AG10803 (cell line): Measurements from ENCODE around the gene VAT1.
"Not testable (repeated sequence)": the region's sequence is repeated elsewhere in the genome, so short reads cannot be mapped to it uniquely, and the experiment has no call there.

Source experiments
- DNase-seq: peaks from one replicate; pipeline ENCODE4 v3.0.0; 2010; ENCODE audit warnings: low read depth
- H3K4me3 ChIP-seq: 2 replicates; pipeline ENCODE4 v1.5.1; 2011; ENCODE audit warnings: mild to moderate bottlenecking, low read length, control low read depth
- TF ChIP-seq, protein P1 (sequence below): conservative IDR thresholded peaks from 2 replicates; pipeline ENCODE4 v1.5.1; 2011; ENCODE audit warnings: mild to moderate bottlenecking, low read length, control low read depth, inconsistent platforms

VAT1 gene

DNA sequence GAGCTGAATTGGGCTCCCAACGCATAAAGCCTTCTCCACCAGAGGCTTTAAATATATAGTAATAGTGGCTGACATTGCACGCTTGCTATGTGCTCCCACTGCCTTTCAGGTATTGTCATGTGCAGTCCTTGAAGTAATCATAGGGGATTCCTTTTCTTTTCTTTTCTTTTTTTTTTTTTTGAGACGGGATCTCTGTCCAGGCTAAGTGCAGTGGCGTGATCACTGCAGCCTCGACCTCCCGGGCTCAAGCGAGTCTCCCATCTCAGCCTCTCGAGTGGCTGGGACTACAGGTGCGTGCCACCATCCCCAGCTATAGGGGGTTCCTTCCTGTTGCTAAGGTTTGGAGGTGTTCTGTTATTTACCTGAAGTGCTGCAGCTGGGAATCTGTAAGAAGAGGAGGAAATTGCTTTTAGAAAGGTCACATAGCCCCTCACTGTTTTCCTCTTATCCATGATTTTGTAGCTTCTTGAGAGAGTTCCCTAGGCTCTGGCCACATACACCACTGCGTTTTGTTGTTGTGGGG lies 23.1 kb downstream of the VAT1 start:
- H3K4me3 ChIP-seq: peak overlapping the region; percentile 77
- DNase-seq: no peak
- TF ChIP-seq, protein P1, sequence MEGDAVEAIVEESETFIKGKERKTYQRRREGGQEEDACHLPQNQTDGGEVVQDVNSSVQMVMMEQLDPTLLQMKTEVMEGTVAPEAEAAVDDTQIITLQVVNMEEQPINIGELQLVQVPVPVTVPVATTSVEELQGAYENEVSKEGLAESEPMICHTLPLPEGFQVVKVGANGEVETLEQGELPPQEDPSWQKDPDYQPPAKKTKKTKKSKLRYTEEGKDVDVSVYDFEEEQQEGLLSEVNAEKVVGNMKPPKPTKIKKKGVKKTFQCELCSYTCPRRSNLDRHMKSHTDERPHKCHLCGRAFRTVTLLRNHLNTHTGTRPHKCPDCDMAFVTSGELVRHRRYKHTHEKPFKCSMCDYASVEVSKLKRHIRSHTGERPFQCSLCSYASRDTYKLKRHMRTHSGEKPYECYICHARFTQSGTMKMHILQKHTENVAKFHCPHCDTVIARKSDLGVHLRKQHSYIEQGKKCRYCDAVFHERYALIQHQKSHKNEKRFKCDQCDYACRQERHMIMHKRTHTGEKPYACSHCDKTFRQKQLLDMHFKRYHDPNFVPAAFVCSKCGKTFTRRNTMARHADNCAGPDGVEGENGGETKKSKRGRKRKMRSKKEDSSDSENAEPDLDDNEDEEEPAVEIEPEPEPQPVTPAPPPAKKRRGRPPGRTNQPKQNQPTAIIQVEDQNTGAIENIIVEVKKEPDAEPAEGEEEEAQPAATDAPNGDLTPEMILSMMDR: no peak

DNA sequence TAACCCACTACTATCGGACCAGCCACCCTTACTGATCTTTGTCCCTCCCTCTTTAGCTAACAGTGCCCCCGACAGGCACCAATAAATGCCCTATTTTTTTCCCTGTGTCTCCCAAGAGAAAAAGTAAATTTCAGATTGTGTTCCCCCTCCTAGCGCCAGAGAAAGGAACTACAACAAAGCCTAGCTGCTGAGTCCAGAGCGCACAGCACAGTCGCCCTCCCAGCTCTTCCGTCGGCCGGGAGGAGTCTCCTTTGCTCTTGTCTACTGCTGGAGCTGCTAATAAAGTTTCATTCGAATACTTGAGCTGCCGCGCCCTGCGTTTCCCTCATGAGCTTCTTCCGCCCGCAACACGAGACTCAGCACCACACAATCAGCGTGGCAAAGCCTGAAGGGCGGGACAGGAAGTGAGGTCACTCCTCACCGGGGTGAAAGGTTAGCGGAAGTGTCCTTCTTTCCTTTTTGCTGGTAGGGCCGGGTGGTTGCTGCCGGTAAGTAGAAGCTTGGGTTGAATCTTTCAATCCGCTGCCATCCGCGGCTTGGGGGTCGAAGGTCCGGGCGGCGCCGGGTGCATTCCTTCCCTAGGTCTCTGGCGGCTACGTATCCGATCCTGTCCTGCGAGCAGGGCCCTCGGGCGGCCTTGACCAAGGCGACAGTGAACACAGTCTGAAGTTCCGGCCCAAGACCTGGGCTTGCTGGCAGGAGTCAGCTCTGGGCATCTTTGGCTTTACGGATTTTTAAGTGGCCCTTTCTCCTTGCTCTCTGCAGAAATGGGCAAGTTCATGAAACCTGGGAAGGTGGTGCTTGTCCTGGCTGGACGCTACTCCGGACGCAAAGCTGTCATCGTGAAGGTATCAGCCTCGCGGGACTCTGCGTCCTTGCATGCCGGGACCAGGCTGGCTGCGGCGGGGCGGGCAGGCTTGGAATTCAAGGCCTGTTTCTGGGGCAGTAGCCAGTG lies 23.9 kb downstream of the VAT1 start, which contains the start of gene RPL27:
RPL27 (plus strand) TSS at position 436 of the 955 bp plus-strand sequence; CDS start at position 768, 332 bp downstream.
- TF ChIP-seq, protein P1: peak; percentile 84
- H3K4me3 ChIP-seq: peak within 1 kb of the TSS; percentile 77
- DNase-seq: peak; percentile 100

- H3K4me3 ChIP-seq: peak overlapping the region; percentile 41
- TF ChIP-seq, protein P1: no peak
- no peak for DNase-seq
These were observed 24.7 kb downstream of the VAT1 start for GRCh38 chr17:42997390-42997983.

DNA sequence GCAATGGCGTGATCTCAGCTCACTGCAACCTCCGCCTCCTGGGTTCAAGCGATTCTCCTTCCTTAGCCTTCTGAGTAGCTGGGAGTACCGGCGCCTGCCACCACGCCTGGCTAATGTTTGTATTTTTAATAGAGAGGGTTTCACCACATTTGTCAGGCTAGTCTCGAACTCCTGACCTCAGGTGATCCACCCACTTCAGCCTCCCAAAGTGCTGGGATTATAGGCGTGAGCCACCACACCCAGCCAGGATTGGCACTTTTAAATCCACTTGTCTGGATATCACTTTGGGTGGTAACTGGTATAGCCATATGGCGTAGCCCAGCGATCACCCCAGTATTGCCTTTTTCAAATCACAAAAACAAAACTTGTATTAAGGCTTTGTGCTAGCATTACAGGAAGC lies 28.3 kb downstream of the VAT1 start:
- not testable (repeated sequence) for H3K4me3 ChIP-seq, DNase-seq

- DNase-seq: no peak
- no peak overlapping the region for H3K4me3 ChIP-seq
- TF ChIP-seq, protein P1: no peak
These were observed 29.3 kb downstream of the VAT1 start for GRCh38 chr17:42992872-42993271.

DNA sequence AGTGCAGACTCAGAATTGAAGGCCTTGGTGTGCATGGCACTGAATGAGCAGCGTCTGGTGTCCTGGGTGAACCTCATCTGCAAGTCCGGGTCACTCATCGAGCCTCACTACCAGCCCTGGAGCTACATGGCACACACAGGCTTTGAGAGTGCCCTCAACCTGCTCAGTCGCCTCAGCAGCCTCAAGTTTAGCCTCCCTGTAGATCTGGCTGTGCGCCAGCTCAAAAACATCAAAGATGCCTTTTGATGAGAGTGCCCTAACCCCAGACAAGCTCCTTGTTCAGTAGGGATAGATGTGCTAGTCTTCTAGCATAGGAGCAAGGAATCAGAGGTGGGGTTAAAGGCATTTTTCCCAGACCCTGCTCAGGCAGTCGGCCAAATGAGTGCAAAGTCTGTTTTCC lies 30.7 kb downstream of the VAT1 start:
- H3K4me3 ChIP-seq: no peak overlapping the region
- DNase-seq: no peak
- TF ChIP-seq, protein P1: no peak

DNA sequence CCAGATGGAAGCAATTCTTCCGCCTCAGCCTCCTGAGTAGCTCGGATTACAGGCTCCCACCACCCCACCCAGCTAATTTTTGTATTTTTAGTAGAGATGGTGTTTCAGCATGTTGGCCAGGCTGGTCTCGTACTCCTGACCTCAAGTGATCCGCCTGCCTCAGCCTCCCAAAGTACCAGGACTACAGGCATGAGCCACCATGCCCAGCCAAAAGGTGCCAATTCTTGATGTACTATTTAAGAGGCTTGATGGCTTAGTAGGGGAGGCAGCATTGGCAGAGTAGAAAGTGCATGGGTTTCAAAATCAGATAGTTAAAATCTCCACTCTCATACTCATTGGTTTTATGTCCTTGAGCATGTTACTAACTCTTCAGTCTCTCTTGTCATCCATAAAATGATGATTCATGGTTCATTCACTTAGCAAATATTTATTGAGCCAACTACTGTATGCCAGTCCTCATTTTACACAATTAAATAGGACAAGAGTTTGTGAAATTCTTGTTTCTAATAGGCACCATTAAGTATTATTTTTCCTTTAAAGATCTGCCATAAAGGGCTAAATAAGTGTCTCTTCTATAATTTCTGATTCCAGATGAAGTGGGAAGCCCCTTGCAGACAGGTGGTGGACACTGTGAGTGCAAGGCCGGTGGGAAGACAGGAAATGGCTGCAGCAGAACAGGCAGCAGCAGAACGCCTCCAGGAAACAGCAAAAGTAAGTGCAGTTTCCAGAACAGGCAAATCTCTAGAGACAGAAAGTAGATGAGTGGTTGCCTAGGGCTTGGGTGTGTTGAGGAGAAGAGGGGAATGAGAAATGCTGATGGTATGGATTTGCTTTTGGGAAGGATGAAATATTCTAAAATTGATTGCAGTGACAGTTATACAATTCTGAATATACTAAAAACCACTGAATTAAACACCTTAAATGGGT lies 32.2 kb downstream of the VAT1 start:
- DNase-seq: peak; percentile 46
- H3K4me3 ChIP-seq: no peak overlapping the region

More for the DNA sequence above, 32.2 kb downstream of the VAT1 start:
- TF ChIP-seq, protein P1: no peak
